ENCODE measurements around the gene ZBTB20.

ZBTB20 gene

DNA sequence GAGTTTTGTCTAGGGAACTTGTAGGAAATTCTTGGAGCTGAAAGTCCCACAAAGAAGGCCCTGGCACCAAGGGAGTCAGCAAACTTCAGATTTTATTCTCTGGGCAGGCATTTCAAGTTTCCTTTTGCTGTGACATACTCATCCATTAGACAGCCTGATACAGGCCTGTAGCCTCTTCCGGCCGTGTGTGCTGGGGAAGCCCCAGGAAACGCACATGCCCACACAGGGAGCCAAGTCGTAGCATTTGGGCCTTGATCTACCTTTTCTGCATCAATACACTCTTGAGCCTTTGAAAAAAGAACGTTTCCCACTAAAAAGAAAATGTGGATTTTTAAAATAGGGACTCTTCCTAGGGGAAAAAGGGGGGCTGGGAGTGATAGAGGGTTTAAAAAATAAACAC lies 838.3 kb downstream of the ZBTB20 start:
- DNase-seq, result peak; percentile 82

DNA sequence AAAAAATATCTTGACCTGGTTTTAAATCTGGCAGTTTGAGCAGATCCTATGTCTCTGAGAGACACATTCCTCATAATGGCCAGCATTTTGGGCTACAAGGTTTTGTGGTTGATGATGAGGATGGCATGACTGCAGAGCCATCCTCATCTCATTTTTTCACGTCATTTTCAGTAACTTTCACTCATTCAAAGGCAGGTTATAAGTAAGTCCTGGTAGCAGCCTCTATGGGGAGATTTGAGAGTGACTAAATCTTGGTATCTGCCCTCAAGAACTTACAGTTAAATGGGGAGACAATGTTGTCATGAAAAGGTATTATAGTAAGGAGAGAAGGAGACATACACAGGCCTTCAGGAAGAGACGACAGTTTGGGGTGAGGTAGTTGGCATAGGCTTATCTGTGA lies 838.7 kb downstream of the ZBTB20 start:
- no peak for DNase-seq

DNA sequence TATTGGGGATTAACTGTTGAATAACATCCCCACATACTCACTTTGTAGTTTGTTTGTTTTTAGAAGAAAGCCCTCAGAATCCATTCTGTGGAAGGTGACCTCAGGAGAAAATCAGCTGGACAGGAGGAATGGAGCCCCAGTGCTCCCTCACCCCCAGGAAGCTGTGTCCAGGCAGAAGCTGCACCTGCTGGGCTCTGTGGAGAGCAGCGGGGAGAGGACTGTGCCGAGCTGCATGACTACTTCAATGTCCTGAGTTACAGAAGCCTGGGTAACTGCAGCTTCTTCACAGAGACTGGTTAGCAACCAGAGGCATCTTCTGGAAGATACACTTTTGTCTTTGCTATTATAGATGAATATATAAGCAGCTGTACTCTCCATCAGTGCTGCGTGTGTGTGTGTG lies 839.3 kb downstream of the ZBTB20 start:
- DNase-seq, result no peak

DNA sequence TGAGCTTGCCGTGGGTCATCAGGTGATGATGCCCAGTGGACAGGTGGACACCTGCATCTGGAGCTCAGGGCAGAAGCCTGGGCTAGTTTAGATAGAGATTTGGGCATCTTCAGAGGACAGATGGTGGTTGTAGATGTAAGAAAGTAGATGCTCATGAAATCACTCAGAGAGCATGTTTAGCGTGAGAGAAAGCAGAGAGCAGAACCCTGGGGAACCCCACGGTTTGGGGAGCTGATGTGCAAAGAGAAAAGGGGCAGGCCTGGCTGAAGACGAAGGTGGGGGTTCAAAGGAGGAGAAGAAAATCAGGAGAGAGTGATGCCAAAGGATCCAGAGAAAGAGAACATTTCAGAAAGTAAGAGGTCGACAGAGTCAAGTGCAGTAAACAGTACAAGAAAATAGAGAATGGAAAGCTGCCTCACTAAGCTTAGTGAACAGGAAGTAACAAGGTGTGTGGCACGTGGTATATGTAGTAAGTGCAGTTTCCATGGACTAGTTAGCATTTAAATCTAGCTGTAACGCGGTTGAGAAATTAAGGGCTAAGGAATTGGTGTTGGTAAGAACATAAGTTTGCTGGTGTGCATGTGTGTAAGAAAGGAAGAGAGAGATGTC lies 839.8 kb downstream of the ZBTB20 start:
- DNase-seq, result peak; percentile 72

DNA sequence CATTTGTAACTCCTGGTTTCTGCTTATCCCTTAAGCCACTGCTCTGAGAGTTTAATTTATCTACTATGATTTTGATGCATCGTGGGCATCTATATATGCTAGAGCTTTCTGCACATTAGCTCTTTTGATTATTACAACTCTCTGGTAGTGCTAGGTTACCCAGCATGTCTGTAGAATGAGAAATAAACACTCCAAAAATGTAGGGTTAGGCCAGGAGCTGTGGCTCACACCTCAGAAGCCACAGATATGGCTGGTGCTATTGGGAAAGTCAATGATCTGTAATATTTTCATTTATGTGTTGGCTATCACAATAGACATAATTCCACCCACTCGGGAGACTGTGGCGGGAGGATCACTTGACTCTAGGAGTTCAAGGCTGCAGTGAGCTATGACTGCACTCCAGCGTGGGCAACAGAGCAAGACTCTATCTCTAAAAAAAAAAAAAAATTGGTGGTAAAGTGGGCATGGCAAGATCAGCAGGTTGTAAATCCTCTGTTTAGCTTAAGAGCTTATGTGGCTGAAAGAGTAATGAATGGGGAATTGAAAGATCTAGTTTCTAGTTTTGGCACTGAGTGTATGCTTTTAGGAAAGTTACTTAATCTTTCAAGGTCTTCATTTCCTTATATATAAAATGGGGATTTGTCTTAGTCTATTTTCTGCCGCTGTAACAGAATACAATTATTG lies 847.0 kb downstream of the ZBTB20 start:
- DNase-seq, result peak; percentile 62

DNA sequence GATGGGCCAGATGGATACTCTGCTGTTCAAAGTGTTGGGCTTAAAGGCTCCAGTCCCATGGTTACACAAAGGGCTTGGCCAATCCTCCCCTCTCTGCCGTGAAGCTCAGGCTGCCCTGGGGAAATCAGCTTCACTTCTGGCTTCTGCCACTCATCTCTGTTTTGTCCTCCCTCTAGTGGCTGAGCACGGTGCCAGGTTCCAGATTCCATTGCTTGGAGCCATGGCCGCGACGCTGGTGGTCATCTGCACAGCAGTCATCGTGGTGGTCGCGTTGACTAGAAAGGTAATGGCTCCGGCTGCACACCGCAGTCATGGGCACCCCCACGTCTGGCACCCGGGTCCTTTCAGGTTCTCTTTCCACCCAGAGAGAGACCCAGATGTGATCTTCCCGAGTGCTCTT lies 847.7 kb downstream of the ZBTB20 start:
- peak; percentile 61 for DNase-seq

DNA sequence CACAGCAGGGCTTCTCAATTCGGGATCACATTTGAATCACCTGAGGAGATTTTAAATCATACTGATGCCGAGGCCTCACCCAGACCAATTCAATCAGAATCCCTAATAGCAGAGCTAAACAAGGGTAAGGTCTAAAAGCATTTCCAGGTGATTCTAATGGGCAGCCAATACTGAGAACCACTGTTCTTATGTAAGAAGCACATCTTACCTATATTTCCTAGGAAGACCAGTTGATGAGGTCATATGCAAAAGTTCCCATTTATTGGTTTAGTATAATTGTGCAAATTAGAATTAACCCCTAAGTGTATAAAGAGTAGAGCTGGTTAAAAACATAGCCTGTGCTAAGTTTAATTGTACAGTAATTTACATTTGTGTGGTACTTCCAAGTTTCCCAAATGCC lies 851.1 kb downstream of the ZBTB20 start:
- DNase-seq, result peak; percentile 51

DNA sequence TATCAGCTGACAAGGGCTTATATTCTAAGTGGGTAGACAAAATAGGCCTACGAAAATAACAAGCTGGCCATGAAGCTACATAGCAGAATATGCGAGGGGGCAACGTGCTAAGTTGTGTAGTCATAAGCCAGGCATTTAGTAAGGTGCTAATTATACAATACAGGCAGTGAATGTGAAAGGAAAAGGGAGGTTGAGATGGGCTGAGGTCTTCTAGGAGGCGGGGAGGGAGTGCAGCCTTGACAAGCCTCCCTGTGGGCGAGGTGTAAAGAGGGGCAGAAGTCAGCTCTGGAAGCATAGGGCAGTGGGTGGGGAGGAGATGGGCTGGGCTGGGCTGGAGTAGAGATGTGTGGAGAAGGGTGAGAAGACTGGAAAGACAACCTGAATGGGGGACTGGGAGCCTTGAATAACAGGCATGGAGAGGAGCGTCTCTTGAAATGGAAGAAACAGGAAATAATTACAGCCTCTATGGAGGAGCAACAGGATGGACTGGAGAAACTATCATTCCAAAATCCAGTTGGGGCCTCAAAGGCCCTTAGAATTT lies 852.1 kb downstream of the ZBTB20 start:
- DNase-seq, result peak; percentile 70

DNA sequence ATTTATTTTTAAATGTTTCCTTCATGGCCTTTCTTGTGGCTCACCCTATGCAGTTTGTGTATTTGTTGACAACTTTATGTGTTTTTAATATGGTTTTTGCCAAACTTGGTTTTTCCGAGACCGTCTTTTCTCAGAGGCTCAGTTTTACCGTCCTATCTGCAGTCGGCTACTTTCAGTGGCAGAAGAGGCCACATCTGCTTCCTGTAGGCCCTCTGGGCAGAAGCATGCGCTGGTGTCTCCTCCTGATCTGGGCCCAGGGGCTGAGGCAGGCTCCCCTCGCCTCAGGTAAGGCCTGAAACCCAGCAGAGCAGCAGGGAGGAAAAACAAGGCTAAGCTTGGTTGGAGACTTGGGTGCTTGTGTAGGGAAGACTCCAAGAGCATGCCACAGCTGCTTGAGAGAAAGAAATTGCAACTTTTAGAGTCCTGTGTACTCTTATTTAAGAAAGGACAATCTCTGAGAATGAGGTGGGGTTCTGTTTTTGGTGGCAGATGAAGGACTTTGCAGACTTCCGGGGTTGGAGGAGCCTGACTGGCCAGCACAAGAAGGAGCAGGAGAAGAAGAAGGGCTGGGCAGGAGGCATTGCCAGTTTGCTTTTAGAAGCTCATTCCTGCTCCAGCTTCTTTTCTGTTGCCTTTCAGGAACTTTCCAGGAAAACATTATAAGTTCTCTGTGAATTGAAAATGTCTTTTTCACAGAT lies 853.1 kb downstream of the ZBTB20 start, which contains the start of gene TIGIT:
TIGIT (plus strand) TSS at position 191 of the 698 bp plus-strand sequence; CDS start at position 225, 34 bp downstream.
- DNase-seq, result peak; percentile 58

DNA sequence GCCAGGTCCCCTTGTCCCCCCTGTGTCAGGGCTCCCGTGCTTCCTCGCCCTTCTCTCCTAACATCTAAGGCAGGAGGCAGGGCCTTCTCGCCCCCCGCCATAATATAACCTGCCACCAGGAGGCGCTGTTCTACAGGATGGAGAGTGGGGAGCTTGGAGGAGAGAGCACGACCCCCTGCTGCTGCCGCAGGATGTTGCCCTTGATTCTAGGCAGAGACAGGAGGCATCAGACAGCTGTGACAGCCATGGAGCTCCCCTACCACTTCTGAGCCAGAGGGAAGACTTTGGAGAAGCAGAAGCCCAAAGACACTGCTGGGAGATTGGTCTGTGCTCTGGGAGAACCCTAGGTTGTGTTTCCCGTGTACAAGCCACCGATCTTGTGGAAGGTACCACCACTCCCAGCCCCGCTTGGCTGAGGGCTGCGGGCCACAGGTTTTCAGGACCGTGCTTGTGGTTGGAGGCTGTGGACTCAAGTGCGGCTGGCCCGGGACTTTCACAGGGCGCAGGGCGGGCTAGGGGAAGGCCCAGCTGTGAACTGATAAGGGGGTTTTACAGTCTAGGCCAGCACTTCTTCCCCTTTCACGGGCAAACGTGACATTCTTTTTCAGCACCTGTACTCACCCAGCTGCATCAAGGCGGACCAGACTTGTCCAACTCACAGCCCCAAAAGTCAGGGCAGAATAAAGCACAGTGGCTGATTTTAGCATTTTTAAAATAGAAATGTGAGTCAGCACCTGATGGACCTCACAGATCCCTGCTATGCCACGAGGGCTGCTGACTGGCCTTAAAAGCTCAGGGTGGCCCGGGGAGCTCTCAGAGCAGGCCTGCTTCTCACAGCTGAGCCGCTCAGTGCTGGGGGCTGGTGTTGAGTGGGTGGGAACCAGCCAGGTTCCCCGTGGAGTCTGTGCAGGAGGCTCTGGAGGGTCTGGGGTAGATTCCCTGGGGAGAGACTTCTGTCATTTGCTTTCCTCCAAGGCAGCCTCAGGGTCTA lies 855.9 kb downstream of the ZBTB20 start:
- DNase-seq, result peak; percentile 91

DNA sequence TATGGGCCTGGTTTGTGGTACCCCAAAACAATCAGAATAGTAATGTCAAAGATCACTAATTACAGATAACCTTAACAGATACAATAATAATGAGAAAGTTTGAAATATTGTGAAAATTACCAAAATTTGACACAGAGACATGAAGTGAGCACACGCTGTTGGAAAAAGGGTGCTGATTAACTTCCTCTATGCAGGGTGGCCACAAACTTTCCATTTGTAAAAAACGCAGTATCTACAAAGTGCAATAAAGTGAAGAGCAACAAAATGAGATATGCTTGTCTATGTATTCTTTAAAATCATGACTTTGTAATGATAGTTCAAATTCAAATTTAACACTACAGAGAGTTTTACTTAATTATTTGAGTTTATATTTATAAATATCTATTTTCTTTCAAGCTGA lies 860.8 kb downstream of the ZBTB20 start:
- no peak for DNase-seq

DNA sequence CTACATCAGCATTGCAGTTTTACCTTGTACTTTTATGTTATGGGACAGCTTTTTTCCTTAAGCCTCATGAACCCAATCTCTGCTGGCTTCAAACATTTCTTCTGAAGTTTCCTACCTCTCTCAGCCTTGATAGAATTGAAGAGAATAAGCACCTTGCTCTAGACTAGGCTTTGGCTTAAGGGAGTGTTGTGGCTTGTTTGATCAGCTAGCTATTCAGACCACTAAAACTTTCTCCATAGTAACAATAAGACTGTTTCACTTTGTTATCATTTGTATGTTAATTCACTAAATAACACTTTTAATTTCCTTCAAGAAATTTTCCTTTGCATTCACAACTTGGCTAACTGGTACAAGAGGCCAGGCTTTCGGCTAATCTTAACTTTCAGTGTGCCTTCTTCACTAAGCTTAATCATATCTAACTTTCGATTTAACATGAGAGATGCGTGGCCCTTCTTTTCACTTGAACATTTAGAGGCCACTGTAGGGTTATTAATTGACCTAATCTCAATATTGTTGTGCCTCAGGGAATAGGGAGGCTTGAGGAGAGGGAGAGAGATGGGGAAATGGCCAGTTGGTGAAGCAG lies 861.3 kb downstream of the ZBTB20 start:
- DNase-seq, result peak; percentile 65

DNA sequence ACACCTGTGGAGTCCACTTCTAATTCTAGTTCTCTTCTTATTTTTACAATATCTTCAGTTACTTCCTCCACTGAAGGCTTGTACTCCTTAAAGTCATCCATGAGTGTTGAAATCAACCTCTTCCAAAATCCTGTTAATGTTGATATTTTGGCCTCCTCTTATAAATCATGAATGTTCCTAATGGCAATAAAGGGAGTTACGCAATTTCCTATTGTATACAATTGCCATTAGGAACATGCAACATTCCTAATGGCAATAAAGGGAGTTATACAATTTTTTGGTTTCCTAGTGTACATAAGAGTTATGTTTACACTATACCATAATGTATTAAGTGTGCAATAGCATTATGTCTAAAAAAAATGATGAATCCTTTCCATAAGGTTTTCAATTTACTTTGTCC lies 862.4 kb downstream of the ZBTB20 start:
- DNase-seq, result no peak

Measured in CD4-positive, alpha-beta T cell treated with Interleukin-4 for 4 hours (primary cell).